PC-9 (cell line): ENCODE data around the gene SLC38A1. TPM values are rescaled to one million over a fixed set of nuclear protein-coding genes. Genes with fewer than 3 reads are reported as not detected.

Source experiments
- BruUV-seq: library from RNA; stranded (reverse); fragments of 400-500 nt; replicated peaks from 2 replicates; lab custom pipeline; 2021; lab: Mats Ljungman, UMichigan
- CTCF ChIA-PET: fragments of 300-600 bp; sonication (Branson Sonifier 250); formaldehyde crosslinking; loops from one replicate; lab custom pipeline; 2022; ENCODE audit warnings: antibody characterized with exemption; lab: Charles Lee
- POLR2A ChIA-PET: fragments of 300-600 bp; sonication (Branson Sonifier 250); formaldehyde crosslinking; loops from one replicate; lab custom pipeline; 2022; ENCODE audit warnings: antibody characterized with exemption; ENCODE audit not compliant: unreplicated experiment; lab: Charles Lee
- DNase-seq, 2 experiments: peaks; one replicate each; pipeline versions ENCODE4 v3.0.0 to v3.0.0-alpha.2; 2015 to 2022; ENCODE audit warnings: mixed read lengths in 1 of 2
- H2AFZ ChIP-seq: fragments of 200-600 bp; sonication (generic); 2 replicates; pipeline ENCODE4 v1.8.1; 2017; ENCODE audit warnings: antibody characterized with exemption
- H3F3A ChIP-seq: fragments of 200-600 bp; sonication (generic); 2 replicates; pipeline ENCODE4 v1.8.1; 2017; ENCODE audit warnings: antibody characterized with exemption, mild to moderate bottlenecking, low read depth; ENCODE audit not compliant: insufficient read depth
- H3K27ac ChIP-seq: fragments of 200-600 bp; sonication (generic); 2 replicates; pipeline ENCODE4 v1.6.1; 2016; ENCODE audit warnings: mixed run types
- H3K27me3 ChIP-seq: fragments of 200-600 bp; sonication (generic); 2 replicates; pipeline ENCODE4 v1.6.1; 2016; ENCODE audit warnings: low read depth, mixed run types; ENCODE audit not compliant: insufficient read depth
- H3K36me3 ChIP-seq: fragments of 200-600 bp; sonication (generic); 2 replicates; pipeline ENCODE4 v1.6.1; 2016; ENCODE audit warnings: low read depth, mixed run types
- H3K4me1 ChIP-seq: fragments of 200-600 bp; sonication (generic); replicated peaks from 2 replicates; pipeline ENCODE4 v1.6.1; 2016; ENCODE audit warnings: mixed run types; ENCODE audit not compliant: insufficient read depth
- H3K4me2 ChIP-seq: fragments of 200-600 bp; sonication (generic); 2 replicates; pipeline ENCODE4 v1.6.1; 2017; ENCODE audit warnings: mixed run types
- H3K4me3 ChIP-seq: fragments of 200-600 bp; sonication (generic); 2 replicates; pipeline ENCODE4 v1.6.1; 2016; ENCODE audit warnings: mixed run types
- H3K79me2 ChIP-seq: fragments of 200-600 bp; sonication (generic); 2 replicates; pipeline ENCODE4 v1.6.1; 2017; ENCODE audit warnings: low read depth, mixed run types
- H3K9me2 ChIP-seq: fragments of 200-600 bp; sonication (generic); 2 replicates; pipeline ENCODE4 v1.8.1; 2017; ENCODE audit warnings: mild to moderate bottlenecking; ENCODE audit not compliant: insufficient read depth
- H3K9me3 ChIP-seq: fragments of 200-600 bp; sonication (generic); 2 replicates; pipeline ENCODE4 v1.8.1; 2016; ENCODE audit warnings: low read depth; ENCODE audit not compliant: insufficient read depth
- H4K20me1 ChIP-seq: fragments of 200-600 bp; sonication (generic); 2 replicates; pipeline ENCODE4 v1.8.1; 2017; ENCODE audit not compliant: insufficient read depth
- CTCF ChIP-seq: fragments of 200-600 bp; sonication (generic); conservative IDR thresholded peaks from 2 replicates; pipeline ENCODE4 v1.6.1; 2017; ENCODE audit warnings: mixed run types, antibody characterized with exemption, mild to moderate bottlenecking, moderate library complexity
- EZH2 ChIP-seq: fragments of 200-600 bp; sonication (generic); IDR thresholded peaks from 2 replicates; pipeline ENCODE4 v1.8.0; 2017; ENCODE audit warnings: antibody characterized with exemption, low read depth
- intact Hi-C: fragments of 100-400 bp; cut with micrococcal nuclease; formaldehyde crosslinking; loops from one replicate; pipeline ENCODE4 v1.10.0; 2022; ENCODE audit not compliant: unreplicated experiment
- total RNA-seq: library from RNA; stranded (reverse); gene quantifications from 2 replicates; pipeline ENCODE4 v1.2.3, GENCODE V29; 2021

The SLC38A1 gene
- total RNA-seq, 1 experiment from 2014 or later: 131 TPM

GRCh38 chr12:46135750-46136149 is 133.1 kb downstream of the SLC38A1 start:
- CTCF ChIA-PET: no interaction called here
- POLR2A ChIA-PET: no interaction called here
- intact Hi-C loops: no loop called here
- no peak for TF ChIP-seq CTCF
- TF ChIP-seq EZH2: no peak
- no peak overlapping the region for H2AFZ ChIP-seq
- DNase-seq: no peak
- H3K4me3 ChIP-seq: no peak overlapping the region
- H3F3A ChIP-seq: no peaks in the 10 kb centered on the region
- no peaks in the 10 kb centered on the region for H3K79me2 ChIP-seq
- no peaks in the 10 kb centered on the region for H3K36me3 ChIP-seq
- BruUV-seq: no TSS peak
- H3K4me1 ChIP-seq: no peaks in the 10 kb centered on the region
- no peak overlapping the region for H3K27ac ChIP-seq
- no peaks in the 10 kb centered on the region for H4K20me1 ChIP-seq
- no peaks in the 10 kb centered on the region for H3K27me3 ChIP-seq
- H3K9me3 ChIP-seq: no peaks in the 10 kb centered on the region
- no peaks in the 10 kb centered on the region for H3K9me2 ChIP-seq
- H3K4me2 ChIP-seq: no peak overlapping the region

GRCh38 chr12:46134852-46135251 is 134.0 kb downstream of the SLC38A1 start:
- no peaks in the 10 kb centered on the region for H3K27me3 ChIP-seq
- BruUV-seq: no TSS peak
- no peak overlapping the region for H3K4me2 ChIP-seq
- no peaks in the 10 kb centered on the region for H3F3A ChIP-seq
- POLR2A ChIA-PET: no interaction called here
- no peaks in the 10 kb centered on the region for H4K20me1 ChIP-seq
- H3K27ac ChIP-seq: no peak overlapping the region
- H3K4me3 ChIP-seq: no peak overlapping the region
- no peaks in the 10 kb centered on the region for H3K9me3 ChIP-seq
- TF ChIP-seq EZH2: no peak
- TF ChIP-seq CTCF: no peak
- intact Hi-C loops: no loop called here
- no peak overlapping the region for H2AFZ ChIP-seq
- H3K4me1 ChIP-seq: no peaks in the 10 kb centered on the region
- no peaks in the 10 kb centered on the region for H3K79me2 ChIP-seq
- H3K9me2 ChIP-seq: no peaks in the 10 kb centered on the region
- DNase-seq: no peak
- no peaks in the 10 kb centered on the region for H3K36me3 ChIP-seq
- CTCF ChIA-PET: no interaction called here

- Histone ChIP-seq H3K4me2 (no peak overlapping the region), H3F3A (no peaks in the 10 kb centered on the region), H3K9me2 (no peaks in the 10 kb centered on the region), H3K9me3 (no peaks in the 10 kb centered on the region), H2AFZ (no peak overlapping the region), H3K4me3 (no peak overlapping the region), H3K27me3 (no peaks in the 10 kb centered on the region), H3K27ac (no peak overlapping the region), H4K20me1 (no peaks in the 10 kb centered on the region), H3K79me2 (no peaks in the 10 kb centered on the region), H3K36me3 (no peaks in the 10 kb centered on the region), H3K4me1 (no peaks in the 10 kb centered on the region)
- intact Hi-C loops: no loop called here
- CTCF ChIA-PET: no interaction called here
- no TSS peak for BruUV-seq
- TF ChIP-seq EZH2 (no peak), CTCF (no peak)
- no peak for DNase-seq
- POLR2A ChIA-PET: interaction anchor here (0.7 kb wide), 1 partner anchor 9 kb away, joined by 6 read pairs; no protein-coding TSS in a partner anchor
Observed at GRCh38 chr12:46134205-46134811, 134.5 kb downstream of the SLC38A1 start.
